GM18499 (cell line): ENCODE results near the gene ERBB2.
"Not testable (repeated sequence)": the region's sequence is repeated elsewhere in the genome, so short reads cannot be mapped to it uniquely, and the experiment has no call there.

Experiments
- ATAC-seq: cut with Tn5 transposase; IDR thresholded peaks from one replicate; pipeline ENCODE4 v1.9.1; 2021; ENCODE audit warnings: moderate number of reproducible peaks; ENCODE audit not compliant: insufficient read depth, unreplicated experiment

The ERBB2 gene

DNA sequence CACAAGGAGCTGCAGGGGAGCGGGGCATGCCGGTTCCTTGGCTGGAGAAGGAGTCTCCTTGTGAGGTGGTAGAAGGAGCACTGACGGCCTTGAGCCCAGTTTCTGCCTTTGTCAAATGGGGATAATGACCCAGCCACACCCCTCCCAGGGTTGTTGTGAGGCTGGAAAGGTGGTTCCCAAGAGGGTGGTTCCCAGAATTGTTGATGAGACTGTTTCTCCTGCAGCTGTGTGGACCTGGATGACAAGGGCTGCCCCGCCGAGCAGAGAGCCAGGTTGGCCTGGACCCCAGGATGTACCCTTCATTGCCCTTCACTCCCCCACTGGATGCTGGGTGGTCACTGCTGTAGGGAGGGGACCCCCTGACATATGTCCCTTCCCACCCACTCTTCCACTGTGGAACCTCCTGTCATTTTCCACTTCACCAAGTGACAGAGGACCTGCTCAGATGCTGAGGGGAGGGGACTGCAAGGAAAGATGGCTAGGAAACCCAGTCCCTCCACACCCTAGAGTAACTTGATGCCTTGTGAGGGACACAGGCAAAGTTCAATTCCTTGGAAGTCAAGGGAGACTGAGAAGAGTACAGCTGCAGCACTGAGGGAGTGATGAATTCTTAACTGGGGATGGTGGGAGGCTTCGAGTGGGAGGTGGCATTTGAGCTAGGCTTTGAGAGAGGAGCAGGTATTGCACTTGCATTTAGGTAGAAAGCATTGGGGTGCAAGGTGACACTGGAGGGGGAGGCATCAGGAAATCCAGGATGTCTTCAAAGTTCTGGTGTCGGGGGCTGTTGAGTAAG is 19.9 kb downstream of the ERBB2 start:
- ATAC-seq, result no peak

DNA sequence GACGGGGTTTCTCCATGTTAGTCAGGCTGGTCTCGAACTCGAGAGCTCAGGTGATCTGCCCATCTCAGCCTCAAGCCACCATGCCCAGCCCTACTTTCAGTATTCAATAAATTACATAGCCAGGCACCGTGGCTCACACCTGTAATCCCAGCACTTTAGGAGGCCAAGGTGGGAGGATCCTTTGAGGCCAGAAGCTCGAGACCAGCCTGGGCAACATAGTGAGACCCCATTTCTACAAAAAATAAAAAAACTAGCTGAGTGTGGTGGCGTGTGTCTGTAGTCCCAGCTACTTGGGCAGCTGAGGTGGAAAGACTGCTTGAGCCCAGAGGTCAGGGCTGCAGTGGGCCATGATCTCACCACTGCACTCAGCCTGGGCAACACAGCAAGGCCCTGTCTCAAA is 22.2 kb downstream of the ERBB2 start:
- no peak for ATAC-seq

DNA sequence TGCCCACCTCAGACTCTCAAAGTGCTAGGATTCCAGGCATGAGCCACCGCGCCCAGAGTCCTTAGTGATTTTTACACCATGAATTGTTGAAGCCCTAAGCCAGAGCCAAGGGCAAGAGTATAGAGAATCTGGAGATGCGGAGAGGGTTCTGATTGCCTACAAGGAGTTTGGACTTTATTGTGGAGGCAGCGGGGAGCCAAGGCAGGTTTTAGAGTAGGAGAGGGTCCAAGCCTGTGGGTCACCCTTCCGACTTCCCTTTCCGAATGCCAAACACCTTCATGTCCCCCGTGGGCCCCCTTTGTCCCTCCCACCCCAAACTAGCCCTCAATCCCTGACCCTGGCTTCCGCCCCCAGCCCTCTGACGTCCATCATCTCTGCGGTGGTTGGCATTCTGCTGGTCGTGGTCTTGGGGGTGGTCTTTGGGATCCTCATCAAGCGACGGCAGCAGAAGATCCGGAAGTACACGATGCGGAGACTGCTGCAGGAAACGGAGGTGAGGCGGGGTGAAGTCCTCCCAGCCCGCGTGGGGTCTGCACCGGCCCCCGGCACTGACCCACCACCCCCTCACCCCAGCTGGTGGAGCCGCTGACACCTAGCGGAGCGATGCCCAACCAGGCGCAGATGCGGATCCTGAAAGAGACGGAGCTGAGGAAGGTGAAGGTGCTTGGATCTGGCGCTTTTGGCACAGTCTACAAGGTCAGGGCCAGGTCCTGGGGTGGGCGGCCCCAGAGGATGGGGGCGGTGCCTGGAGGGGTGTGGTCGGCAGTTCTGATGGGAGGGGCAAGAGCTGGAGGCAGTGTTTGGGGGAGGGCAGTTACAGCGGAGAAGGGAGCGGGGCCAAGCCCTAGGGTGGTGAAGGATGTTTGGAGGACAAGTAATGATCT is 23.3 kb downstream of the ERBB2 start:
- ATAC-seq, result no peak

DNA sequence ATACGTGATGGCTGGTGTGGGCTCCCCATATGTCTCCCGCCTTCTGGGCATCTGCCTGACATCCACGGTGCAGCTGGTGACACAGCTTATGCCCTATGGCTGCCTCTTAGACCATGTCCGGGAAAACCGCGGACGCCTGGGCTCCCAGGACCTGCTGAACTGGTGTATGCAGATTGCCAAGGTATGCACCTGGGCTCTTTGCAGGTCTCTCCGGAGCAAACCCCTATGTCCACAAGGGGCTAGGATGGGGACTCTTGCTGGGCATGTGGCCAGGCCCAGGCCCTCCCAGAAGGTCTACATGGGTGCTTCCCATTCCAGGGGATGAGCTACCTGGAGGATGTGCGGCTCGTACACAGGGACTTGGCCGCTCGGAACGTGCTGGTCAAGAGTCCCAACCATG is 24.9 kb downstream of the ERBB2 start:
- no peak for ATAC-seq

- not testable (repeated sequence) for ATAC-seq
These were observed 26.1 kb downstream of the ERBB2 start for GRCh38 chr17:39725923-39726322.

- ATAC-seq, result no peak
These were observed 26.8 kb downstream of the ERBB2 start for GRCh38 chr17:39726617-39727016.

- ATAC-seq, result no peak
These were observed 27.7 kb downstream of the ERBB2 start for GRCh38 chr17:39727556-39727955.

GRCh38 chr17:39729280-39729851 is 29.5 kb downstream of the ERBB2 start:
- no peak for ATAC-seq

DNA sequence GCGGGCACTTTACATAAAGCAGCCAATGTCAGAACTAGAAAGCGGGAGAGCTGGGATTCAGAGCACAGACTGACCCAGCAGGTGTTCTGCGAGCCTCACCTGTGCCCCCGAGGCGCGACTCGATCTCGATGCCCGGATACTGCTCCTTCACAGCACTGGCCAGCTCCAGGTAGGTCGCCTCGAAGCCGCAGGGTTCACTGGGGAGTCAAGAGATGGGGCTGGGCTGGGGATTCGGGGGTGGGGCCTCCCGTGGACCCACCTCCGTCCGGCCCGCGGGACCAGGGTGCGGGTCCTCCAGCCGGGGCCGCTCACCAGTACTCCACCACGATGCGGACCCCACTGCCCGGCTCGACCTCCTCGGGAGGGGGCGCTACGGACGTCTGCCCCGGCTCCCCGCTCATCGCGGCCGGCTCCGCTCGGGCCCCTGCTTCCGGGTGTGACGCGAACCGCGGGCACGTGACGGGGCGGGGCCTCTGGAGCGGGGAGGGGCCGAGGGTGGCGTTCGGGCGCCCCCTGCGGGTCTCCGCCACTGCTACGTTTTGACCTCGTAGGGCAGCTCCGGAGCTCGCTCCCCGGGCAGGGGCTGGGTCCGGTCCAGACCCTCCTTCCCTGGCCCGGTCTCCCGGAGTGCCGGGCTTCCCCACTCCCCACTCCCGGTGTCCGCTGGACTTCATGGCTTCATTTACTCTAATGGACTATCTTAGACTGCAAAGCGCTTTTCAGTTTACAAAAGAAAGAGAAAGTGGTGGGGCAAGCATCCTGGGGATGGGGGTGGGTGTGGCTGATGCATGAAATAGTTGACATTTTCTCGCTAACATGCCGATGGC is 30.4 kb downstream of the ERBB2 start, which contains the start of gene MIEN1:
MIEN1 (minus strand) TSS at position 438 of the 827 bp plus-strand sequence; CDS start at position 401, 37 bp downstream.
- ATAC-seq, result no peak

GRCh38 chr17:39732586-39732985 is 32.7 kb downstream of the ERBB2 start:
- no peak for ATAC-seq

DNA sequence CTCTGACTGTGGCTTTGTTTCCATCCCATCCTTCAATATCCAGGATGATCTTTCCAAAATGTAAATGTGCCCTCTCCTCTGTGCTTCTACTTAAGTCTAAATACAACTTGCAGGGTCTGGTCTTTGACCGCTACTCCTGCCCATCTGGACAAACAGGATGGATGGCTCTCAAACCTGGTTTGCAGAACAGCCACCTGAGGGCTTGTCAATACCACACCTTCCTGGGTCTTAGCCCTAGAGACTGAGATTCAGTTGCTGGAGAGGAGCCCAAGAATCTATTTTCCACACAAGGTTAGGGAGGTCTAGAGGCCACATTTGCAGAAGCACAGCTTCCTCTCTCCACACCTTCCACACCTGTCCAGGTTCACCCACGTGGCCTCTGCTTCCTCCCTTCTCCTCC is 36.0 kb downstream of the ERBB2 start:
- no peak for ATAC-seq

DNA sequence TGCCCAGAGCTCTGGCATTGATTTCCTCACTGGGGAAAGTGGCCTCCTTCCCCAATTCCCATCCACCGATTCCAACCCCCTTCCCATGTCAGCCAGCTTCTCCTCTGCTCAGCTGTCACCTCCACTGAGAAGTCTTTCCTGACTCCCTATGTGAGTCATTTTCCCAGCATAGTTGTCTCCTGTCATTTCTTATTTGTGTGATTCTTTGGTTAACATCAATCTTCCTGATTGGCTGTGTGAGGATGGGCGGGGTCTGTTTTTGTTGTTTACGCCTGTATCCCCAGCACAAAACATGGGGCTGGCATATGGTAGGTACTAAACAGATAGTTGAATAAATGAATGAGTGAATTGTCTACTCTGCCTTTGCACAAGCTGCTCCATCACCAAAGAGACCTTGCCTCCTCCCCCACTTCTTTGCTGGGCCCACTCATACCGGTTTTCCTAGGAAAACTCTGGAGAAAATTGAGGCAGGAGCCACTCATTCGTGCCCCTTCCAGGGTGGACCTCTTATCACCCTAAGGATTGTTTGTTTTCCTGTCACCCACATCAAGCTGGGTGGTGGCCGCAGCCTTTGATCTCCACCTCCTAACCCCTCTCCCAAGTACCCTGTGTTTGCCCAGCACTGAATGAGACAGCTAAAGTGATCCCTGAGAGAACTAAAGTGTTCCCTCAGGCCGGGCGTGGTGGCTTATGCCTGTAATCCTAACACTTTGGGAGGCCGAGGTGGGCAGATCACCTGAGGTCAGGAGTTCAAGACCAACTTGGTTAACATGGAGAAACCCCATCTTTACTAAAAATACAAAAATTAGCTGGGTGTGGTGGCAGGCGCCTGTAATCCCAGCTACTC is 36.7 kb downstream of the ERBB2 start:
- ATAC-seq, result no peak

DNA sequence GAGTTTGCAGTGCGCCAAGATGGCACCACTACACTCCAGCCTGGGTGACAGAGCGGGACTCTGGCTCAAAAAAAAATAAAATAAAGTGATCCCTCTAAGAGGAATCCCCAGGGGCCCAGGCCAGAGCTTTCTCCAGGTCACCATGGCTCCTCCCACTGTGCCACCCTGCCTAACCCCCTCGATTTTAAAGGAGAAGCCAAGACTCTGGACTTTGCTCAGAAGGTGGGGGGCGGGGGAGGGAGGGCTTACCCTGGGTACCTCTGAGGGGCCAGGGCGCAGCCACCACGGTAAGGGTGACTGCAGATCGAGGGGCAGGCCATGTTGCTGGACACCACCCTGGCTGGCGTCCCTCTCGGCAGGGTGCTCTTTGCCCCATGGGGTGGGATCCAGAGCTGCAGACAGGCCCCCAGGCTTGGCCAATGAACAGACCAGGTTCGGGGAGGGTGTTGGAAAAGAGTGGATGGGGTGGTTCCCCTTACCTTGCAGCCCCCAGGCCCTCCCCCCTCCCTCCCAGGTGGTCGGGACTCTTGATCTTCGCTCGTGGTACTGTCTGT is 37.4 kb downstream of the ERBB2 start:
- no peak for ATAC-seq

GRCh38 chr17:39737760-39738567 is 38.1 kb downstream of the ERBB2 start, which contains the start of gene GRB7:
TSS of gene GRB7 (plus strand) at chr17:39737938. CDS start at chr17:39742302, 4,364 bp downstream.
- no peak for ATAC-seq

- no peak for ATAC-seq
These were observed 38.7 kb downstream of the ERBB2 start for GRCh38 chr17:39738568-39738901.

- ATAC-seq, result no peak
These were observed 39.4 kb downstream of the ERBB2 start for GRCh38 chr17:39738983-39739884.

- ATAC-seq, result no peak
These were observed 40.1 kb downstream of the ERBB2 start for GRCh38 chr17:39739885-39740356.
